ENCODE measurements around the gene PRKCZ.

GRCh38 chr1:2101531-2101930, 51.3 kb downstream of the PRKCZ start:
- TF ChIP-seq CTCF (IDR thresholded peaks at IDR 0.05) (no peak), POLR2A (IDR thresholded peaks at IDR 0.05) (no peak)

Measured in uterus (tissue), 2 donors.